SK-N-SH treated with all-trans-retinoic acid at 6 μM for 48 hours (cell line): ENCODE measurements around the gene CDKN2D.

Source experiments
- ATAC-seq: fragments of 200-7000 bp; cut with Tn5 transposase; 3 replicates; pipeline ENCODE4 v1.9.1; 2020; ENCODE audit warnings: mild to moderate bottlenecking, moderate library complexity
- ARNTL ChIP-seq: fragments of 450-650 bp; formaldehyde crosslinking; IDR thresholded peaks from 2 replicates; pipeline ENCODE4 v1.5.0; 2020; ENCODE audit warnings: low read depth, mild to moderate bottlenecking, moderate library complexity, borderline replicate concordance
- ESRRG ChIP-seq: fragments of 250-450 bp; sonication (Bioruptor Pico); IDR thresholded peaks from 2 replicates; pipeline ENCODE4 v1.6.1; 2021; ENCODE audit warnings: mild to moderate bottlenecking
- GLIS3 ChIP-seq: fragments of 250-450 bp; sonication (Bioruptor Pico); IDR thresholded peaks from 2 replicates; pipeline ENCODE4 v1.5.0; 2020; ENCODE audit warnings: mild to moderate bottlenecking, moderate library complexity
- ISL1 ChIP-seq: fragments of 250-450 bp; sonication (Bioruptor Pico); IDR thresholded peaks from 2 replicates; pipeline ENCODE4 v2.1.2; 2022; ENCODE audit warnings: mild to moderate bottlenecking, moderate library complexity
- OSR1 ChIP-seq: fragments of 250-450 bp; sonication (Bioruptor Pico); IDR thresholded peaks from 2 replicates; pipeline ENCODE4 v1.8.0; 2022; ENCODE audit warnings: moderate library complexity, mild to moderate bottlenecking, inconsistent platforms
- PATZ1 ChIP-seq: fragments of 250-450 bp; sonication (Bioruptor Pico); IDR thresholded peaks from 2 replicates; pipeline ENCODE4 v1.8.0; 2020; ENCODE audit warnings: mild to moderate bottlenecking, moderate library complexity, borderline replicate concordance
- POU6F1 ChIP-seq: fragments of 250-450 bp; sonication (Bioruptor Pico); IDR thresholded peaks from 2 replicates; pipeline ENCODE4 v1.8.0; 2021; ENCODE audit warnings: low read depth, mild to moderate bottlenecking, moderate library complexity, borderline replicate concordance
- PPARA ChIP-seq: fragments of 250-450 bp; sonication (Bioruptor Pico); IDR thresholded peaks from 2 replicates; pipeline ENCODE4 v1.5.0; 2020; ENCODE audit warnings: mild to moderate bottlenecking, borderline replicate concordance
- RARB ChIP-seq: fragments of 250-450 bp; sonication (Bioruptor Pico); IDR thresholded peaks from 2 replicates; pipeline ENCODE4 v1.8.0; 2021; ENCODE audit warnings: mild to moderate bottlenecking, moderate library complexity
- SNAI2 ChIP-seq: fragments of 250-450 bp; sonication (Bioruptor Pico); IDR thresholded peaks from 2 replicates; pipeline ENCODE4 v1.5.0; 2020; ENCODE audit warnings: mild to moderate bottlenecking, moderate library complexity
- TCF4 ChIP-seq: fragments of 250-450 bp; sonication (Bioruptor Pico); IDR thresholded peaks from 2 replicates; pipeline ENCODE4 v1.8.0; 2021; ENCODE audit warnings: mild to moderate bottlenecking, moderate library complexity, borderline replicate concordance
- TOX ChIP-seq: fragments of 250-450 bp; sonication (Bioruptor Pico); IDR thresholded peaks from 2 replicates; pipeline ENCODE4 v1.8.0; 2021; ENCODE audit warnings: mild to moderate bottlenecking, moderate library complexity, borderline replicate concordance
- ZC3H10 ChIP-seq: fragments of 250-450 bp; sonication (Bioruptor Pico); IDR thresholded peaks from 2 replicates; pipeline ENCODE4 v1.5.1; 2021; ENCODE audit warnings: mild to moderate bottlenecking, moderate library complexity
- ZFP3 ChIP-seq: fragments of 250-450 bp; sonication (Bioruptor Pico); IDR thresholded peaks from 2 replicates; pipeline ENCODE4 v1.5.0; 2020; ENCODE audit warnings: mild to moderate bottlenecking, moderate library complexity
- ZFP30 ChIP-seq: fragments of 450-650 bp; formaldehyde crosslinking; IDR thresholded peaks from 2 replicates; pipeline ENCODE4 v1.5.0; 2022; ENCODE audit warnings: mild to moderate bottlenecking, moderate library complexity
- ZNF565 ChIP-seq: fragments of 450-650 bp; formaldehyde crosslinking; conservative IDR thresholded peaks from 2 replicates; pipeline ENCODE4 v1.5.0; 2020; ENCODE audit warnings: low read depth, mild to moderate bottlenecking, moderate library complexity
- ZNF70 ChIP-seq: fragments of 450-650 bp; formaldehyde crosslinking; IDR thresholded peaks from 2 replicates; pipeline ENCODE4 v1.5.0; 2020; ENCODE audit warnings: mild to moderate bottlenecking, moderate library complexity
- ZNF8 ChIP-seq: fragments of 450-650 bp; formaldehyde crosslinking; IDR thresholded peaks from 2 replicates; pipeline ENCODE4 v1.5.0; 2020; ENCODE audit warnings: mild to moderate bottlenecking, moderate library complexity

Gene CDKN2D

GRCh38 chr19:10586396-10586795, 17.6 kb upstream of the CDKN2D start:
- no peak for ATAC-seq
- no peak for TF ChIP-seq ZNF70 (CRISPR knock-in tag)
- TF ChIP-seq RARB (CRISPR knock-in tag): no peak
- no peak for TF ChIP-seq ZNF8
- no peak for TF ChIP-seq PATZ1 (CRISPR knock-in tag)
- no peak for TF ChIP-seq GLIS3 (CRISPR knock-in tag)
- TF ChIP-seq ZNF565: no peak
- TF ChIP-seq PPARA (CRISPR knock-in tag): no peak
- no peak for TF ChIP-seq ISL1 (CRISPR knock-in tag)
- TF ChIP-seq ARNTL (CRISPR knock-in tag): no peak
- TF ChIP-seq TCF4 (CRISPR knock-in tag): no peak
- no peak for TF ChIP-seq ESRRG (CRISPR knock-in tag)
- TF ChIP-seq ZFP3 (CRISPR knock-in tag): no peak
- TF ChIP-seq OSR1: no peak
- no peak for TF ChIP-seq TOX (CRISPR knock-in tag)
- no peak for TF ChIP-seq ZC3H10 (CRISPR knock-in tag)

DNA sequence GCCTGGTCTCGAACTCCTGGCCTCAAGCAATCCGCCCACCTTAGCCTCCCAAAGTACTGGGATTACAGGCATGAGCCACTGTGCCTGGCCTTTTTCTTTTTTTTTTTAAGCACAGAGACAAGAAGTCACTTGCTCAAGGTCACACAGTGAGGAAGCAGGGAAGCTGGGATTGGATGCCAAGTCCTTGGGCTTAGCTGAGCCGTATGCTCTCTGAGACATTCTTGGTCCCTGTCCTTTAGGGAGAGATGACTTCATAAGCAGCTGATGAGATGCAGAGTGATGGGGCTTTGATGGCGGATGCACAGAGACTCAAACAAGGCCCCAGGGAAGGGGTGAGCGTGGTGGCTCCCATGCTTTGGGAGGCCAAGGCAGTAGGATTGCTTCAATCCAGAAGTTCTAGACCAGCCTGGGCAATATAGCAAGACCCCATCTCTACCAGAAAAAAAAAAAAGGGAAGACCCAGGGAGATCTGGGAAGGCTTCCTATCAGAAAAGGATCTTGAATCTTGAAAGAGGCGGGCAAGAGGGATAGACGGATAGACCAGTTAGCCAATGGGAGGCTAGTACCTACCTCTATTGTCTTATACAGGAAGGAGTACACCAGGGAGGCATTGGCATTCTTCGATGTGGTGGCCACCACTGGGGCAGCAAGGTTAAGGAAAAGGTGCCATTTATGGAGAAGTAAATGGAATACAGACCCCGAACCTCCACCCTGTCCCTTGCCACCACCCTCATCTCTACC, 14.4 kb upstream of the CDKN2D start:
- no peak for TF ChIP-seq ARNTL (CRISPR knock-in tag)
- no peak for TF ChIP-seq GLIS3 (CRISPR knock-in tag)
- TF ChIP-seq POU6F1 (CRISPR knock-in tag): no peak

DNA sequence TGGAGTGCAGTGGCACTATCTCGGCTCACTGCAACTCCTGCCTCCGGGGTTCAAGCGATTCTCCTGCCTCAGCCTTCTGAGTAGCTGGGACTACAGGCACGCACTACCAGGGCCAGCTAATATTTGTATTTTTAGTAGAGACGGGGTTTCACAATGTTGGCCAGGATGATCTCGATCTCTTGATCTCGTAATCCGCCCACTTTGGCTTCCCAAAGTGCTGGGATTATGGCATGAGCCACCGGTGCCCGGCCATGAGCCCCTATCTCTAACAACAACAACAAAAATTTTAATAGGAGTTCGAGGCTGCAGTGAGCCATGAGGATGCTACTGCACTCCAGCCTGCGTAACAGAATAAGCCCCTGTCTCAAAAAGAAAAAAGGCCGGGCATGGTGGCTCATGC, 13.3 kb upstream of the CDKN2D start:
- TF ChIP-seq RARB (CRISPR knock-in tag) (no peak), PATZ1 (CRISPR knock-in tag) (no peak), POU6F1 (CRISPR knock-in tag) (no peak), ZNF8 (no peak), ZFP3 (CRISPR knock-in tag) (no peak), GLIS3 (CRISPR knock-in tag) (no peak), SNAI2 (CRISPR knock-in tag) (no peak), OSR1 (no peak), ZFP30 (CRISPR knock-in tag) (no peak)
- no peak for ATAC-seq

More for the DNA sequence above, 14.4 kb upstream of the CDKN2D start:
- no peak; the same call in 2 of the 3 replicates for ATAC-seq

DNA sequence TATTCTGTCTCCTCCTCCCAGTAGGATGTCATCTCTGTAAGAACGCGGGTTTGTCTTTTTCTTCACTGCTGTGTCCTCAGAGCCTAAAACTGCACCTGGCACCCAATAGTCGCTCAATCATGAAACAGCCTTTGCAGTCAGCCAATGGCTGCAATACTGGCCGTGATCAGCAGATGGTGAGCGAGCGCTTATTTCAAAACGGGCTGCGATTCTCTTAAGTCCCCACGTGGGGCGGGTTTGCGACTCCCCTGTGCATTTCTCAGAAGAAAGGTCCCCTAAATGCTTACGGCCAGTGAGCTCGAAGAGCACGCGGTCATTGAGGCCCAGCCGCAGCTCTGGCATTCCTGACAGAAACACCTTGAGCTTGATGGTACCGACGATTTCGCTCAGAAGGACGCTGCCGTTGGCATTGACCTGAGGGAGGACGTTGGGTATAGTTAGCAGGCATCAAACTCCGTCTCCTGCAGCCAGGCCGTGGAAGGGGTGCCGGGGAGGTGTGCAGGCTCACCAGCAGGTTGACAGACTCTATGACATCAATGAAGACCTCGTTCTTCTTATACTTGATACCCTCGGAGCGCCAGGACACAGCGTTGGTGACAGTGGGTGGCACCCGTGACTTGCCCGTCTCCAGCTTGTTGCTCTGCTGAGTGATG, 12.3 kb upstream of the CDKN2D start:
- no peak for TF ChIP-seq ZFP30 (CRISPR knock-in tag)
- TF ChIP-seq PPARA (CRISPR knock-in tag): no peak
- no peak for TF ChIP-seq TCF4 (CRISPR knock-in tag)
- no peak for TF ChIP-seq POU6F1 (CRISPR knock-in tag)
- no peak for TF ChIP-seq RARB (CRISPR knock-in tag)
- peak; percentile 90 for ATAC-seq
